Tibial nerve (tissue), 4 donors: Measurements from ENCODE around the gene ABCG5.

Experiments used
- CTCF ChIP-seq, 5 experiments: fragments of 200-600 bp in 3 of 5; fragments of 450-650 bp in 2 of 5; sonication (generic) in 3 of 5; IDR thresholded peaks; one replicate each; pipeline ENCODE4 v1.5.1; 2016 to 2019; ENCODE audit warnings: antibody characterized with exemption in 5 of 5, mild to moderate bottlenecking in 3 of 5, moderate library complexity in 2 of 5
- EP300 ChIP-seq, 2 donors: sonication (generic); formaldehyde crosslinking; IDR thresholded peaks; one replicate each; pipeline ENCODE4 v1.6.1; 2017; ENCODE audit warnings: antibody characterized with exemption in 2 of 2, mild to moderate bottlenecking in 1 of 2
- POLR2A ChIP-seq, 2 donors: fragments of 450-650 bp; IDR thresholded peaks; one replicate each; pipeline ENCODE4 v1.6.1; 2017; ENCODE audit warnings: antibody characterized with exemption in 2 of 2, mild to moderate bottlenecking in 2 of 2, moderate library complexity in 2 of 2

DNA sequence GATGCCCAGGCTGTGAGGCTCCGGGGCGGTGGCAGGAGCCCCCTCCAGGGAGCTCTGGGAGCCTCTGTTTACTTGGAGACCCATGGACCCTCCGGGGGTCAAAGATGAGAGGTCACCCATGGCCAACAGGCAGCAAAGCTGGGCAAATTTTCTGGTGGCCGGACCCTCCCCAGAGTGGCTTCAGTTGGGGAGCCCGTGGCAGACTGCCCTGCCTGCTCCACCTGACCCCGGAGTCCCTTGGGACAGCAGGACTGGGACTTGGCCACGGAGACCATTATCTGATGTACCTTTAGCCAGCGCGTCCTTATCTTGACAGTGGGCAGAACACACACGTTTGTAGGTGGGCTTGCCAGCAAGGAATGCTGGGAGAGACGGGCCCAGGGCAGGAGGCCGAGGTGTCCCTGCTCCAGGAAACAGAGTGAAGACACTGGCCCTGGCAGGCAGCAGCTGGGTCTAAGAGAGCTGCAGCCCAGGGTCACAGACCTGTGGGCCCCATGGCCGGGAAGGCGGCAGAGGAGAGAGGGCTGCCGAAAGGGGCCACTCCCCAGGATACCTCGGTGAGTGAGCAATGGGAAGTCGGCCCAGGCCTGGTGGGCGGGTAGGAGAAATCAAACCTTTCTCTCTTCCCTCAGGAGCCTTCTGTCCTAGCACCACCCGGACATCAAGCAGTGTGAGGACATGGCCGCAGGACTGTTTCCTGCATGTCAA lies at the start of gene ABCG5, which contains the start of gene ABCG8:
- TF ChIP-seq POLR2A (IDR thresholded peaks at IDR 0.05) (no peak), CTCF (IDR thresholded peaks at IDR 0.05) (no peak), EP300 (IDR thresholded peaks at IDR 0.05) (no peak)
